ENCODE results near the gene SLC7A5.

GRCh38 chr16:87832741-87833502 lies 36.4 kb downstream of the SLC7A5 start:
- no peak for TF ChIP-seq CTCF (conservative IDR thresholded peaks at IDR 0.05; ENCODE audit: low read length)
- TF ChIP-seq EZH2phosphoT487 (IDR thresholded peaks at IDR 0.05; ENCODE audit: borderline replicate concordance) = no peak

All from Loucy (cell line).